ENCODE measurements around the gene DRAM2.

The DRAM2 gene

GRCh38 chr1:111154021-111154999 lies 14.4 kb upstream of the DRAM2 start:
- no peak for TF ChIP-seq GATA2 (IDR thresholded peaks at IDR 0.05; ENCODE audit: low read depth, low read length)
- TF ChIP-seq GATA3 (IDR thresholded peaks at IDR 0.05; ENCODE audit: low read depth, low read length), result no peak

- TF ChIP-seq GATA2 (IDR thresholded peaks at IDR 0.05; ENCODE audit: low read depth, low read length), result no peak
- no peak for TF ChIP-seq GATA3 (IDR thresholded peaks at IDR 0.05; ENCODE audit: low read depth, low read length)
Observed at GRCh38 chr1:111151838-111152237, 11.9 kb upstream of the DRAM2 start.

GRCh38 chr1:111148376-111148881 lies 8.5 kb upstream of the DRAM2 start:
- TF ChIP-seq GATA2 (IDR thresholded peaks at IDR 0.05; ENCODE audit: low read depth, low read length) (no peak), GATA3 (IDR thresholded peaks at IDR 0.05; ENCODE audit: low read depth, low read length) (no peak)

- TF ChIP-seq GATA2 (IDR thresholded peaks at IDR 0.05; ENCODE audit: low read depth, low read length) (no peak), GATA3 (IDR thresholded peaks at IDR 0.05; ENCODE audit: low read depth, low read length) (no peak)
Observed at GRCh38 chr1:111147948-111148347, 8.1 kb upstream of the DRAM2 start.

GRCh38 chr1:111145963-111146768 lies 6.3 kb upstream of the DRAM2 start:
- TF ChIP-seq GATA3 (IDR thresholded peaks at IDR 0.05; ENCODE audit: low read depth, low read length) (no peak), GATA2 (IDR thresholded peaks at IDR 0.05; ENCODE audit: low read depth, low read length) (no peak)

- TF ChIP-seq GATA2 (IDR thresholded peaks at IDR 0.05; ENCODE audit: low read depth, low read length) (no peak), GATA3 (IDR thresholded peaks at IDR 0.05; ENCODE audit: low read depth, low read length) (no peak)
Observed at GRCh38 chr1:111145542-111145941, 5.6 kb upstream of the DRAM2 start.

GRCh38 chr1:111142356-111142975 lies 2.6 kb upstream of the DRAM2 start:
- no peak for TF ChIP-seq GATA2 (IDR thresholded peaks at IDR 0.05; ENCODE audit: low read depth, low read length)
- no peak for TF ChIP-seq GATA3 (IDR thresholded peaks at IDR 0.05; ENCODE audit: low read depth, low read length)

GRCh38 chr1:111141245-111142220 lies 1.6 kb upstream of the DRAM2 start:
- TF ChIP-seq GATA2 (IDR thresholded peaks at IDR 0.05; ENCODE audit: low read depth, low read length) (no peak), GATA3 (IDR thresholded peaks at IDR 0.05; ENCODE audit: low read depth, low read length) (no peak)

GRCh38 chr1:111140680-111140967 lies 731 bp upstream of the DRAM2 start:
- no peak for TF ChIP-seq GATA2 (IDR thresholded peaks at IDR 0.05; ENCODE audit: low read depth, low read length)
- no peak for TF ChIP-seq GATA3 (IDR thresholded peaks at IDR 0.05; ENCODE audit: low read depth, low read length)

- TF ChIP-seq GATA2 (IDR thresholded peaks at IDR 0.05; ENCODE audit: low read depth, low read length) (no peak), GATA3 (IDR thresholded peaks at IDR 0.05; ENCODE audit: low read depth, low read length) (no peak)
Observed at GRCh38 chr1:111139324-111139955, 453 bp downstream of the DRAM2 start.

- TF ChIP-seq GATA3 (IDR thresholded peaks at IDR 0.05; ENCODE audit: low read depth, low read length), result no peak
- no peak for TF ChIP-seq GATA2 (IDR thresholded peaks at IDR 0.05; ENCODE audit: low read depth, low read length)
Observed at GRCh38 chr1:111133866-111134265, 6.0 kb downstream of the DRAM2 start.

- TF ChIP-seq GATA2 (IDR thresholded peaks at IDR 0.05; ENCODE audit: low read depth, low read length) (no peak), GATA3 (IDR thresholded peaks at IDR 0.05; ENCODE audit: low read depth, low read length) (no peak)
Observed at GRCh38 chr1:111131693-111132092, 8.2 kb downstream of the DRAM2 start.

GRCh38 chr1:111129376-111129775 lies 10.5 kb downstream of the DRAM2 start:
- TF ChIP-seq GATA3 (IDR thresholded peaks at IDR 0.05; ENCODE audit: low read depth, low read length) (no peak), GATA2 (IDR thresholded peaks at IDR 0.05; ENCODE audit: low read depth, low read length) (no peak)
